ENCODE measurements around the gene KRTAP27-1. TPM values are rescaled to one million over a fixed set of nuclear protein-coding genes. Genes with fewer than 3 reads are reported as not detected.

The KRTAP27-1 gene
- total RNA-seq, 1 experiment from 2014 or later = not detected

DNA sequence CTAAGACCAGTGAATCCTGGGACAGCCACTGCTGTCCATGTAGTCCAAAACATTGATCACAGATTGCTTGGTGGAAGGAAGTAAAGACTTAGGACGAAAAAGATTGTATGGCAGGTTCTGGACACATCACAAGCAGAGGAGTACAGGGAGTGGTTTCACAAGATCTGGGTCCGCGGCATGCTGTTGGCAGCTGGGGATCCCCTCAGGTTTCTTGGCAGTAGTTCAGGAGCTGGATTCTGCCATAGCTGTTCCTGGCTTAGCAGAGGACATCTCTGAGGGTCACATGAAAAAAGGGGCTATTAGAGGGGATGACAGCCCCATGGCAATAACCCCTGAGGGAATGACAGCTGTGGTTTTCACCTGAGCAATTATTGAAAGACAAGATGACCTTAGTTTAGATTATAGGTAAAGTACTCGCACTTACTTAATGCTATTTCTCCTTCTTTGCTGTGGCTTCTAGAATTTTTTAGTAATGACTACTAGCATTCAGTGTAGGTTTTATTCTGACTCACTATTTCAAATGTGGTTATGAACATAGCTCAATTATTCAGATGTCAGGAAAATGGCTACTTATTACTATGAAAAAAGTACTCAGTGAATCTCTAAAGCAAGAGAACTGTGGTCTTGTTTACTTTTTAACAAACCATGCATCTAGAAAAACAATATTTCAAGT lies 8.2 kb downstream of the KRTAP27-1 start:
- Histone ChIP-seq H3K9me3 (ENCODE audit: control insufficient read depth, insufficient read depth, low read depth, low read length) (no peaks in the 10 kb centered on the region), H3K27ac (ENCODE audit: low read length) (no peak overlapping the region), H3K36me3 (ENCODE audit: control insufficient read depth, insufficient read depth, low read length) (no peaks in the 10 kb centered on the region), H3K27me3 (ENCODE audit: control insufficient read depth, insufficient read depth, low read length) (no peaks in the 10 kb centered on the region), H3K4me3 (ENCODE audit: low read depth in 2 of 2, low read length in 2 of 2) (no peak overlapping the region), H3K4me1 (ENCODE audit: control insufficient read depth, insufficient read depth, low read length) (no peaks in the 10 kb centered on the region)
- ChIA-PET POLR2A (no interaction called here), CTCF (no interaction called here)
- TF ChIP-seq SIN3A (IDR thresholded peaks at IDR 0.05; ENCODE audit: borderline replicate concordance, insufficient read depth, low read depth, low read length) (no peak), TCF7L2 (IDR thresholded peaks at IDR 0.05; ENCODE audit: low read depth, low read length) (no peak), POLR2AphosphoS5 (IDR thresholded peaks at IDR 0.05; ENCODE audit: low read depth, low read length) (no peak)
- TF ChIP-seq, protein P1, sequence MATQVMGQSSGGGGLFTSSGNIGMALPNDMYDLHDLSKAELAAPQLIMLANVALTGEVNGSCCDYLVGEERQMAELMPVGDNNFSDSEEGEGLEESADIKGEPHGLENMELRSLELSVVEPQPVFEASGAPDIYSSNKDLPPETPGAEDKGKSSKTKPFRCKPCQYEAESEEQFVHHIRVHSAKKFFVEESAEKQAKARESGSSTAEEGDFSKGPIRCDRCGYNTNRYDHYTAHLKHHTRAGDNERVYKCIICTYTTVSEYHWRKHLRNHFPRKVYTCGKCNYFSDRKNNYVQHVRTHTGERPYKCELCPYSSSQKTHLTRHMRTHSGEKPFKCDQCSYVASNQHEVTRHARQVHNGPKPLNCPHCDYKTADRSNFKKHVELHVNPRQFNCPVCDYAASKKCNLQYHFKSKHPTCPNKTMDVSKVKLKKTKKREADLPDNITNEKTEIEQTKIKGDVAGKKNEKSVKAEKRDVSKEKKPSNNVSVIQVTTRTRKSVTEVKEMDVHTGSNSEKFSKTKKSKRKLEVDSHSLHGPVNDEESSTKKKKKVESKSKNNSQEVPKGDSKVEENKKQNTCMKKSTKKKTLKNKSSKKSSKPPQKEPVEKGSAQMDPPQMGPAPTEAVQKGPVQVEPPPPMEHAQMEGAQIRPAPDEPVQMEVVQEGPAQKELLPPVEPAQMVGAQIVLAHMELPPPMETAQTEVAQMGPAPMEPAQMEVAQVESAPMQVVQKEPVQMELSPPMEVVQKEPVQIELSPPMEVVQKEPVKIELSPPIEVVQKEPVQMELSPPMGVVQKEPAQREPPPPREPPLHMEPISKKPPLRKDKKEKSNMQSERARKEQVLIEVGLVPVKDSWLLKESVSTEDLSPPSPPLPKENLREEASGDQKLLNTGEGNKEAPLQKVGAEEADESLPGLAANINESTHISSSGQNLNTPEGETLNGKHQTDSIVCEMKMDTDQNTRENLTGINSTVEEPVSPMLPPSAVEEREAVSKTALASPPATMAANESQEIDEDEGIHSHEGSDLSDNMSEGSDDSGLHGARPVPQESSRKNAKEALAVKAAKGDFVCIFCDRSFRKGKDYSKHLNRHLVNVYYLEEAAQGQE (IDR thresholded peaks at IDR 0.05; ENCODE audit: insufficient read depth in 1 of 2, low read depth in 2 of 2, low read length in 1 of 2) = no peak
- TF ChIP-seq, protein P2, sequence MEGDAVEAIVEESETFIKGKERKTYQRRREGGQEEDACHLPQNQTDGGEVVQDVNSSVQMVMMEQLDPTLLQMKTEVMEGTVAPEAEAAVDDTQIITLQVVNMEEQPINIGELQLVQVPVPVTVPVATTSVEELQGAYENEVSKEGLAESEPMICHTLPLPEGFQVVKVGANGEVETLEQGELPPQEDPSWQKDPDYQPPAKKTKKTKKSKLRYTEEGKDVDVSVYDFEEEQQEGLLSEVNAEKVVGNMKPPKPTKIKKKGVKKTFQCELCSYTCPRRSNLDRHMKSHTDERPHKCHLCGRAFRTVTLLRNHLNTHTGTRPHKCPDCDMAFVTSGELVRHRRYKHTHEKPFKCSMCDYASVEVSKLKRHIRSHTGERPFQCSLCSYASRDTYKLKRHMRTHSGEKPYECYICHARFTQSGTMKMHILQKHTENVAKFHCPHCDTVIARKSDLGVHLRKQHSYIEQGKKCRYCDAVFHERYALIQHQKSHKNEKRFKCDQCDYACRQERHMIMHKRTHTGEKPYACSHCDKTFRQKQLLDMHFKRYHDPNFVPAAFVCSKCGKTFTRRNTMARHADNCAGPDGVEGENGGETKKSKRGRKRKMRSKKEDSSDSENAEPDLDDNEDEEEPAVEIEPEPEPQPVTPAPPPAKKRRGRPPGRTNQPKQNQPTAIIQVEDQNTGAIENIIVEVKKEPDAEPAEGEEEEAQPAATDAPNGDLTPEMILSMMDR (IDR thresholded peaks at IDR 0.05) = no peak
- ATAC-seq (no peak), DNase-seq (ENCODE audit: low read depth, low spot score) (no peak)
- in situ Hi-C loops (cut with HindIII; ENCODE audit: low pct_unique_long_range_greater_than_20kb, low sequenced_read_pairs) = no loop called here
- BruUV-seq (replicated peaks) = no TSS peak
- intact Hi-C loops (cut with micrococcal nuclease; ENCODE audit: unreplicated experiment) = no loop called here

DNA sequence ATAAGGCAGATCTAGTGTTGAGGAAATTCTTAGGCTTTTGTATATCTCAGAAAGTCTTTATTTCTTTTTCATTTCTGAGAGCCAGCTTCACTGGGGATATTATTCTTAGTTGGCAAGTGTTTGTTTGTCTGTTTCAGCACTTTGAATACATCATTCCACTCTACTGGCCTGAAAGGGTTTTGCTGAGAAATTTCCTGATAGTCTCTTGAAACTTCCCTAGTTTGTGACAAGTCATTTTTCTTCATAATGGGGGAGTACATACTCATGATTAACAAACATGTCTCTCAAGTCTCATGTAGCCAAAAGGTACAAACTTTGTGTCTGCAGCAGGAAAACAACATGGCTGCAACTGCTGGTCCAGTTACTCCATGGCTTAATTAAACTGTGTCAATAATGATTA lies 11.1 kb downstream of the KRTAP27-1 start:
- intact Hi-C loops (cut with micrococcal nuclease; ENCODE audit: unreplicated experiment) (no loop called here), in situ Hi-C loops (cut with HindIII; ENCODE audit: low pct_unique_long_range_greater_than_20kb, low sequenced_read_pairs) (no loop called here)
- H3K27ac ChIP-seq (ENCODE audit: low read length) = no peak overlapping the region
- H3K27me3 ChIP-seq (ENCODE audit: control insufficient read depth, insufficient read depth, low read length) = no peaks in the 10 kb centered on the region
- H3K36me3 ChIP-seq (ENCODE audit: control insufficient read depth, insufficient read depth, low read length) = no peaks in the 10 kb centered on the region
- BruUV-seq (replicated peaks) = no TSS peak
- no peaks in the 10 kb centered on the region for H3K9me3 ChIP-seq (ENCODE audit: control insufficient read depth, insufficient read depth, low read depth, low read length)
- H3K4me3 ChIP-seq (ENCODE audit: low read depth in 2 of 2, low read length in 2 of 2) = no peak overlapping the region
- H3K4me1 ChIP-seq (ENCODE audit: control insufficient read depth, insufficient read depth, low read length) = no peaks in the 10 kb centered on the region
- no peak for DNase-seq (ENCODE audit: low read depth, low spot score)
- ATAC-seq = no peak
- POLR2A ChIA-PET = no interaction called here
- TF ChIP-seq SIN3A (IDR thresholded peaks at IDR 0.05; ENCODE audit: borderline replicate concordance, insufficient read depth, low read depth, low read length) (no peak), TCF7L2 (IDR thresholded peaks at IDR 0.05; ENCODE audit: low read depth, low read length) (no peak), POLR2AphosphoS5 (IDR thresholded peaks at IDR 0.05; ENCODE audit: low read depth, low read length) (no peak)
- TF ChIP-seq, protein P1 (IDR thresholded peaks at IDR 0.05; ENCODE audit: insufficient read depth in 1 of 2, low read depth in 2 of 2, low read length in 1 of 2) = no peak
- TF ChIP-seq, protein P2 (IDR thresholded peaks at IDR 0.05) = no peak
- CTCF ChIA-PET = no interaction called here

All from Panc1 (cell line).